GM19463 (cell line): ENCODE data around the gene TBC1D5.
A peak's percentile ranks its signal among the peaks of the same experiment; 100 is the strongest.
"Not testable (repeated sequence)": the region's sequence is repeated elsewhere in the genome, so short reads cannot be mapped to it uniquely, and the experiment has no call there.

Source experiments
- ATAC-seq: cut with Tn5 transposase; IDR thresholded peaks from one replicate; pipeline ENCODE4 v1.9.1; 2021; ENCODE audit warnings: mild to moderate bottlenecking, moderate library complexity; ENCODE audit not compliant: unreplicated experiment

Gene TBC1D5

DNA sequence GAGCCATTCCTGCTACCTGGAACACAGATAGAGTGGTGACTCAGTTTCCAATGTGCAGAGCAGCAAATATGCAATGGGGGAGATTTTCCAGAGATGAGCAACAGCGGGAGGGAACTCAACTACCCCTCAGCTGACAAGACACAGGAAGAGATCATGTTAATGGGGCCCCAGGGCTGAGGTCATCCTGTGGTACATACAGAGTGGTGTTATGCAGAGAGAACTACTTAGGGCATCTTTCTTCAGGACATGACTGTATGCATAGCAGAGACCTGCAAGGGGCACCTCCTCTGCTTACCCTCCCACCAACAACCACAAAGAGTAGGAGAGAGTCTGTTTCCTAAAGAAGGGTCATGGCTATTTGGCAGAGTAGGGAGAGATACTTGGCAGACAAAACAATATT lies 6.8 kb upstream of the TBC1D5 start:
- peak; percentile 34 for ATAC-seq

DNA sequence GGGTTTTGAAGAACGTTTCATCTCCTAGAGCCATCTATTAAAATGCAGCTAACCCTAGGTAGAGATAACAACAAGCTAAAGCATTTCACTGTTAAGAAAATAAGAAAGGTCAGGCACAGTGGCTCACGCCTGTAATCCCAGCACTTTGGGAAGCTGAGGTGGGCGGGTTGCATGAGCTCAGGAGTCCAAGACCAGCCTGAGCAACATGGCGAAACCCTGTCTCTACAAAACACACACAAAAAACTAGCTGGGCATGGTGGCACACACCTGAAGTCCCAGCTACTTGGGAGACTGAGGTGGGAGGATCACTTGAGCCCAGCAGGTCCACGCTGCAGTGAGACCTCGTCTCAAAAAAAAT lies 5.4 kb upstream of the TBC1D5 start:
- no peak for ATAC-seq

DNA sequence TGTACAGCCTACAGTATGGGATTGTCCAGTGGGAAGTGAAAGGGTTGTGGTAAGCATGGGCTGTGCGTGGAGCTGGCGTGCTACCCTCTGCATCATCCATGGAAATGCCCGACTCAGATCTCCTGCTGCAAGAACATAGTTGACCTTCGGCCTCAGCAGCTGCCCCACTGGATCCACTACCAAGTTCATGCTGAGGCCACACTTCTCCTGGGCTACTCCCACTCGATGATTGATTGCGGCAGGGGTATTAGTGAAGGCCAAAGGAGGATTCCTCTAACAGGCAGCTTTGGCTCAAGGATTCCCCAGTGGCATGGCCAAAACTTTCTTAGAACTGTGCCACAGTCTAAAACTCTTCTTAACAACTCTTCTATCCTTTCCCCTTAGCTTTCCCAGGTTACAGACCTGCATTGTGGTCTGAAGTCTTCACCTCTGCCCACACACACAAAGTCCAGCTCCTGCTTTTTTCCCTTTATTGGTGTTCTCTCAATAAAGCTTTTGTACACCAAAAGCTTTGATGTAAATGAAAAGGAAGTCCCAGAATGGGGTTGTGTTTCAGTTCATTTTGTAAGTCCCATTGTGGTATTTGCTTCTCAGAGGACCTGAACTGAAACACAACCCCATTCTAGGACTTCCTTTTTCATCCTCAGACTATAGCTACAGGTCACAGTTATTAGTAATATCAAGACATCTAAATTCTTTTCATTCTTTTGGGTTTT lies 4.9 kb upstream of the TBC1D5 start:
- ATAC-seq: peak; percentile 59

DNA sequence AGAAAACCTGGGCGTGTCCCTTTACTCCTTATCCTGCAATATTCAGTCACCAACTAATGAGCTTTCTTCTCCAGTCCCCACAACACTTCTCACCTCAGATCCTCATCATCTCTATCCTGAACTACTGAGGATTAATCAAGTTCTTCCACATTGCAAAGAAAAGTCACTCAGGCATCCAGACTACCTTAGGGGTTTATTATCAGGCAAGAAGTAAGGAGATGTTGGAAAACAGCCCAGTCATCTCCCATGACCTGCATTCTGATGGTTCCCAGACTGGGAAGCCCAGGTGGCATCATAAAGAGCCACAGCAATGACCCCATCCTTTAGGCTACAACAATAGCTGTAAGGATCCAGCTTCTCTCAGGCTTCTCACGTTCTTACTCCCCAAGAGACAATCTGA lies 3.5 kb upstream of the TBC1D5 start:
- no peak for ATAC-seq

DNA sequence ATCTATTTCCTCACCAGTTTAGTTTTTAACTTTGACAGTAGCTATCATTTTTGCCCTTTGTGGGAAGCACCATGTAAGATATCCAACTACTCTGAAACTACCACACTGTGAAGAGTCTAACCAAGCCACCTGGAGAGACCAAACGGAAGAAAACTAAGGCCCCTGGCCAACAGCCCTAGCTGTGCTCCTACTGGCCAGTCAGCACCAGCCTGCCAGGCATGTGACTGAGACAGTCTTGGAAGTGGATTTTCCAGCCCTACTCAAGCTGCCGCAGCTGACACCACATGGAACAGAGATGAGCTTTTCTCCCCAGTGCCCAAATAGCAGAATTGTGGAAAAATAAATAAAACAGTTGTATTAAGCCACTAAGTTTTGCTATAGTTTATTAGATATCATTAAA lies 2.9 kb upstream of the TBC1D5 start:
- no peak for ATAC-seq

DNA sequence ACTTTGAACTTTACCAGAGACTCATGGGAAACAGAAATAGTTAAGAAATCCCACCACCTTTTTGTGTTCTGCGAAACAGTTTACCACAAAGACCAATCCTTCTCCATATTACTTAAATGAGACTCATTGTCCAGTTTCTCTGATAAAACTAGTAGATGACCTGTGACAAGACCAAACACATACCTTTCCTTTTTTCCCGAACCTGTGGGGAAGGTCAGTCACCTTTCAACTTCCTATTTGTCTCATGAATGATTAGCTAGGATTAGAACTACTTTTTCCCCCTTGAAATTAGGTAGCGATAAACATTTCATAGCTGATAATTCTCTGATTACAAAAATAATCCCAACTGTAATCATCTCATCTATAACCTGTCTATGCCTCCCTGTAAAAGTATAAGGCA lies 2.3 kb upstream of the TBC1D5 start:
- no peak for ATAC-seq

DNA sequence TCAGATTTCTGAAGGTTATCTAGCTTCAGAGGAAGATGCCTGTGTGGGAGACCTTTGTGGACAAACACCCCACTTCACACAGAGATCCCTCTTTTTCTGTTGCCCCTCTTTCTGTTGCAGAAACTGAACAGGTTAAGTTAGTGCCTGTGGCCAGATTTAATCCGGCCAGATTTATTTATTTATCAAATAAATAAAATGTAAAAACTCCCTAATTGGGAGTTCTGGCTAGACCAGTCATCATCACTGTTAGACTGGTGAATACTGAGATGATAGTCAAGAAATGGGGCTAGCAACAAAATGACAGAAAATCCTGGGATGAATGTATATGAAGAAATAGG lies 1.2 kb upstream of the TBC1D5 start:
- no peak for ATAC-seq

DNA sequence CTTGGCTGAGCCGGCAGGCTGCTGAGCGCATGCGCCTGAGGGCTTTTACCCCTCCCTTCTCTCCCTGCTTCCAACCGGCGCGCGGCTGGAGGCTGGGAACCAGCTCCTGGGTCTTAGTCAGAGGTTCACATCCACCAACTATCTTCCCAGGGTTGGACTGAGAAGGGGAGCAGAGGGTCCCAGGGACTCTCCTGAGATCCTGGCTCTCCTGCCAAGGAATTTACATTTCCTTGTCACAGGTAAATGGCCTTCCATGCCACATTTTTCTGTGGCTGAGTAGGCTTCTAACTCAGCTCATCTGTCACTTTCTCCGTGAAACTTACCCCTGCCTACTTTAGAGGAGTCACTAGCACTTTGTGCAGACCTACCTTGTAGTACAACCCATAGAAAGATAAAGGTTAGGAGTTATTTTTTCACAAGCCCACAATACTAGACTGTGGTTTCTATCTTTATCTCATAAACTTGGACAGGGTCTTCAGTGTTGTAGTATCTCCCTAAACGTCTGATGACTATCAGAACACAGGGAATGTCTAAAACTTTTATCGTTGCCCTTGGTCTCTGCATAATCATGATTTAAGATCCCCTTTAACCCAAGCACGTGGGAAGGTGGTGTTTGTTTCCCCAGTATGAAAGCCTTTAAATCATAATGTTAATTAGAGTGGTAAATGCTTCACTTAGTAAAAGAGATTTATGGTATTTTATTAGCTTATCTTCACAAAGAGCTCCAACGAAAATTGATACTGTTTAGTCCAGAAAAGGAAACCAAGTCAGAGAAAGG lies 638 bp upstream of the TBC1D5 start:
- no peak for ATAC-seq

DNA sequence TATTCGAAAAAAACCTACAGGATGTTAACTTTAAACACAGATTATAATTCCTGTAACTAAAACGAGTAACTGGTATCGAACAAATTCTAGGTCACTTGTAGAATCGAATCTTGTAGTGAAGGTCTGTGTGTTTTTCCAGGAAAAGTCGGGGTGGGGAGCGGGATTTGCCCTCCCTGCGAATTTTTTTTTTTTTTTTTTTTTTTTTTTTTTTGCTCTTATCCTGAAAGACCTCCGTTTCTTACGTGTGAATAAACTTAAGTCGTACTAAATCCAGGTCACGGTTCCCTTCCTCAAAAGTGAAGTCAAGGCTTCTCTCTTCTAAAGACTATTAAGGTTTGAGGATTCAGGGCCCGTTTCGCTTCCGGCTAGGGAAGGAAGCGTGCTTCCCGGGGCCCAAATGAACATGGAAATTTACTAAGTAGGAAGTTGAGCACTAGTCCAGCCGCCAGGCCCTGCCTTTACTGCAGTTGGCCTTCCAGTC lies 770 bp downstream of the TBC1D5 start:
- no peak for ATAC-seq

DNA sequence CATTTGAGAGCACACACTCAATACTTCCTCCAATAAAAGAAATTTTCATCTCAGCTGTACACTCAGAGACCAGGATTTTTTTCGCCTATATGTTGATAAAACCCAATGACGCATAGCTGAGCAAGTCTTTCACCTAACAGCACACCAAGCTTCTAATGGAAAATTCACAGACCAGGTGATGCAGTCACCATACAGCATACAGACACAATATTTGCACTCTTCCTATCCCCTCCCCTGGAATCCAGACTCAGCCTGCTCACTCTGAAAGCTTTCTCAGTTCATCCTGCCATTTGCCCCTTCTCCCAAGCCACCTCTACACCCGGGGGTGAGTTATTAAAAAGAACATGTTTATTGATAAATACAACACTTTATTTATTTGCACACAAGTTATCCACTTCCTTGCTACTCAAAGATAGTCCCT lies 1.7 kb downstream of the TBC1D5 start:
- ATAC-seq: no peak

DNA sequence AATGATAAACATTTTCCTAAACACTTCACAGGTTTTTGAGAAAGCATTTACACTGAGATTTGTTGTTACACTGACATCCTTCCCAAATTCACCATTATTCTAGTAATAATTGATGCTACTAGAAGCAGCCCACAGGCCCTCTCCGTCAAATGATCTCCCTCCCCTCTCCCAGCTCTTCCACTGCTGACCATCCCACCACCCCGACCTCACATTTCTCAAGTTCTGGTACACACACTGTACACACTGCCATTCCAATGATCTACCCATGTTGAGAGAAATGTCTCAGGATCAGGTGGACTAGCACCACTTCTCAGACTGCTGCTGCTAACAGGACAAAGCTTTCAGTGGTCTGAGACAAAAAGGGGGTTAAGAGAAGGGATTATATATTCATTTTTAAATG lies 3.5 kb downstream of the TBC1D5 start:
- no peak for ATAC-seq

DNA sequence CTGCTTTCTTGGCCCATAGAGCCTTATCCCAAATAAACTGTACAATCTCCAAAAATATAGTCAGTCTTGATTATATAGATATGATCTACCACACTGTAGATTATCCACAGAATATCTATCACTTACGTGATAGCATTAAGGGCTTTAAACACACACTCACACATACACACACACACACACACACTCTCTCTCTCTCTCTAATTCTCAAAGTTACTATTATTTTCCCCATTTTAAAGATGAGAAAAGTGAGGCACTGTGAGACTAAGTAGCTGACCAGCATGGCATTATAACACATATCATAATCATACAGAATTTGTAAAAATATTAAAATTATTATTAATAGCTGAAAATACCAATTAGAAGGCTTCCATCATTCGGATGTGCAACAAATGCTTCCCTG lies 4.2 kb downstream of the TBC1D5 start:
- no peak for ATAC-seq

DNA sequence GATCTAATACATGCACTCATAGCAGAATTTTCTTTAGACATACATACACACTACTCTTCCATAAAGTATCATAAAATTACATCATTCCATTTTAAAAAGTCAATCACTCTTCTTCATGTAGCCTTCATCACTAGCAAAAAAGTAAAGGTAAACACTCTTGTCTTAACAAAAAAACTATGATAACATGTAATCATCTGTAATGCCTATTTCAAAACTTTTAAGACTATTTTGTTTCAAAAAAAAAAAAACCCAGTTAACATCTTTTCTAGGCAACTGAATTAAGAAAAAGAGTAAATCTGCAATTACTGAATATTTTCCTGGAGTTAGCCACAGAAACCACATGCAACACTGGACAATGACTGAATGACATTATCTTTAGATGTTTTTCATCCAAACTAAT lies 4.8 kb downstream of the TBC1D5 start:
- no peak for ATAC-seq

DNA sequence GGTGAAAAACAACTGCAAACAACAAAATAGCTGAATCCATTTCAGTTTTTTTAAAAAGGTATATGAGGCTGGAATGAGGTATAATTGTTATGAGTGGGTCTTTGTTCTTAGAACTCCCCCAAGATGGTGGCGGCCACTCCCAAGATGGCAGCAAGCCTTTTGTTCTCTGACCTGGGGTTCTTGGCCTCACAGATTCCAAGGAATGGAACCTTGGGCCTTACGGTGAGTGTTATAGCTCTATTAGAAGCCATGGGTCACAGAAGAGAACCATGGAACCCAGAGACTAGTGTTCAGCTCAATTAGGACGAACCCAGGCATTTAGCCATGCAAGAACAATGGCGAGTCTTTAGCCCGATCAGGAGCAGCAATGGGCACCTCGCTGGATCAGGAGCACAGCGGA lies 7.1 kb downstream of the TBC1D5 start:
- not testable (repeated sequence) for ATAC-seq

DNA sequence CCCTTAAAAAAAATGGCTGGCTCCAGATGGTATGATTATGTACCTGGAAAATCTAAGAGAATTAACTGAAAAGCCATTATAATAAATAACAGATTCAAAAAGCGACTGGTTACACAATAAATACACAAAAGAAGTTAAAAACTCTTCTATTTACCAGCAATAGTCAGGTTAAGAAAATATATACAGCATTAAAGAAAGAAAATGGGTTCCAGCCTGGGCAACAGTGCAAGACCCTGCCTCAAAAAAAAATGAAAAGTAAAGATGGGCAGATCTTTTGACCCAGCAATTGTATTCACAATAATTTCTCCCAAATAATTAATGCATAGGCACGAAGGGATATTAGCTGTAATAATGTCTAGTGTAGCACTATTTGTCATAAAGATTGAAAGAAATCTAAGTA lies 8.7 kb downstream of the TBC1D5 start:
- no peak for ATAC-seq

DNA sequence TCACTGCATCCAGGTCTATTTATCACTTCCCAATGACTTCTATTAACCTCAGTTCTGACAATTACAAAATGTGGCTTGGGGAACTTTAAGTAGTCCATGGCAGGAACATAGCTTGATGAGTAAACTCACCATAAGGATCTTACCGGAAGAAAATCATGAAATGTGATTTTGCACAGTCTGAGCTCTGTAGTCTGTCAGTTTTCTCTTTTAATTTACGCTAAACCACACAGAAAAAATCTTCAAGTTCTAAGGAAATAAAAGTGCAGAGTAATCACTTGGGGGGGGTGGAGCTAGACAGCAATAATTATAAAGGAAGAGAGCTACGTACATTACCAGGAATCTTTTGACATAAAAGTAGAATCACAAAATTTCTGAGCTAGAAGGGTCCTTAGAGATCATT lies 9.2 kb downstream of the TBC1D5 start:
- no peak for ATAC-seq

DNA sequence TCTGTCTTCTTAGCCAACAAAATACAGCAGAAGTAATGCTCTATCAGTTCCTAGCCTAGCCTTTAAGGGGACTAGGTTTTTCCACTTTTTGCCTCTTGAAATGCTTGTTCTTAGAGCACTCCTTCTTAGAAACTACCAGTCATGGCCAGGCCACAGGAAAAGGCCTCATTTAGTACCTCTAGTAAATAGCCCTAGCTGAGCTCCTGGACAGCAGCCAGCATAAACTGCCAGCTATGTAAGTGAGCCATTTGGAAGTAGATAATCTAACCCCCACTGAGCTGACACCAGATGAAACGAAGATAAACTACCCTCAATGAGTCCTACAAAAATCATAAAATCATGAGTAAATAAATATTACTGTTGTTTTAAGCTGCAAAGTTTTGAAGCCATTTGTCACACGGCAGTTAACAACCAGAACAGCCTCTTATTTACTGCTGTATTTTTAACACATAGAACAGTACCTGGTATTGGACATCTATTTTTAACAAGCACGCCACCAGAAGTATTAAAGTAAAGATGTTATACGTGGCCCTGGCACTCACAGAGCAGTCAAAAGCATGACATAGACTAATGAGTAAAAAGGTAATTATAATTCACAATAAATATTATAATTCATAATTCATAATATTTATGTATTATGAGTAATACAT lies 12.0 kb downstream of the TBC1D5 start:
- no peak for ATAC-seq

DNA sequence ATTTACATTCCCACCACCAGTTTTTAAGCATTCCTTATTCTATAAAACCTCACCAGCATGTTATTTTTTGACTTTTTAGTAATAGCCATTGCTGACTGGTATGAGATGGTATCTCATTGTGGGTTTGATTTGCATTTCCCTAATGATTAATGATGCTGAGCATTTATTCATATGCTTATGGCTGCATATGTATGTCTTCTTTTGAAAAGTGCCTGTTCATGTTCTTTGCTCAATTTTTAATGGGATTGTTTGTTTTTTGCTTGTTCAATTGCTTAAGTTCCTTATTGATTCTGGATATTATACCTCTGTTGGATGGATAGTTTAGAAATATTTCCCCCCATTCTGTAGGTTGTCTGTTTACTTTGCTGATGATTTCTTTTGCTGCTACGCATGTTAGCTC lies 16.1 kb downstream of the TBC1D5 start:
- no peak for ATAC-seq

DNA sequence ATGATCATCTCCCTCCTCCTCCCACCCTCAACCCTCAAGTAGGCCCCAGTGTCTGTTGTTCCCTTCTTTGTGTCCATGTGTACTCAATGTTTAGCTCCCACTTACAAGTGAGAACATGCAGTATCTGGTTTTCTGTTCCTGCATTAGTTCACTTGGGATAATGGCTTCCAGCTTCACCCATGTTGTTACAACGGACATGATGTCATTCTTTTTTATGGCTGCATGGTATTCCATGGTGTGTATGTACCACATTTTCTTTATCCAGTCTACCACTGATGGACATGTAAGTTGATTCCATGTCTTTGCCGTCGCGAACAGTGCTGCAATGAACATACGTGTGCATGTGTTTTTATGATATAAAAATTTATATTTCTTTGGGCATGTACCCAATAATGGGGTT lies 16.6 kb downstream of the TBC1D5 start:
- ATAC-seq: not testable (repeated sequence)

DNA sequence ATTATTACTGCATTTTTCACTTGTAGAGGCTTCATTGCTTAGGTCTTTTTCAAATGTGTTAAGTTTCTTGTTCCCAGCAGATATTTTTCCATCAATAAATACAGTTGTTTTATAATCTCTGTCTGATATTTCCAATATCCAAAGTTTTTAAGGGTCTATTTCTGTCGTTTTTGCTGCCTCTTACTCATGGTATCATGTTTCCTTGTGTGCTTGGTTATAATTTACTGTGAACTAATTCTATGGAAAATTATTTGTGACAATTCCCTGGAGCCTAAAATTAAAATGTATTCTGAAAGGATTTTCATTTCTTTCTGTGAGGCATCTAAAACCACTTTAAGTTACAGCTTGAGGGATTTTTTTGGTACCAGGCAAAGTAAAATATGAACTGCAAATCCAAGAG lies 17.5 kb downstream of the TBC1D5 start:
- no peak for ATAC-seq

DNA sequence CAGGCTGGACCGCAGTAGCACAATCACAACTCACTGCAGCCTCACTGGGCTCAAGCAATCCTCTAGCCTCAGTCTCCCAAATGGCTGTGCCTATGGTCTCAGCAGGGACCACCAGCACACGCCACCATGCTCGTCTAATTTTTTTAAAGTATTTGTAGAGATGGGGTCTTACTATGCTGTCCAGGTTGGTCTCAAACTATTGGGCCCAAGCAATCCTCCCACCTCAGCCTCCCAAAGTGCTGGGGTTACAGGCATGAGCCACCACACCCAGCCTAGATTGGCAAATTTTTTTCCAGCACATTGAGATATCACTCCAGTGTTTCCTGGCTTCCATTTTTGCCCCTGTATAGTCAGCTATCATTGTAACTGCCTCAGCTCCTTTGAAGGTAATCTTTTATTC lies 18.3 kb downstream of the TBC1D5 start:
- no peak for ATAC-seq

DNA sequence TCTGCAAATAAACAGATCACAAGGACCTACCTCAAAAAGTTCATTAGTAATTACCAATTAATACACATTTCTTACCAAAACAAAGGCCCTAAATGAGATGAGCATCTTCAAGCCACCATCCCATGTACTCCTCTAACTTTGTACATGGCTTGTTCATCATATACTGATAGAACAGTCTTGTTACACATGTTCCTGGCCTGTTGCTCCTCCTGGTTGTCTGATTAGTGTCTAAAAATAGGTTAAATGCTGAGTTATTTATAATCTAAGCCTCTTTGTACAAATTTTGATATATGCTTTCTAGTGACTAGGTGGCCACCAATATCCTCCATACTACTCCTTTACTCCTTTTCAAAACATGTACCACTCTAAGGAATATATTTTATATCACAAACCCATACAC lies 25.0 kb downstream of the TBC1D5 start:
- ATAC-seq: no peak
